Measurements from ENCODE around the gene GJA3.

DNA sequence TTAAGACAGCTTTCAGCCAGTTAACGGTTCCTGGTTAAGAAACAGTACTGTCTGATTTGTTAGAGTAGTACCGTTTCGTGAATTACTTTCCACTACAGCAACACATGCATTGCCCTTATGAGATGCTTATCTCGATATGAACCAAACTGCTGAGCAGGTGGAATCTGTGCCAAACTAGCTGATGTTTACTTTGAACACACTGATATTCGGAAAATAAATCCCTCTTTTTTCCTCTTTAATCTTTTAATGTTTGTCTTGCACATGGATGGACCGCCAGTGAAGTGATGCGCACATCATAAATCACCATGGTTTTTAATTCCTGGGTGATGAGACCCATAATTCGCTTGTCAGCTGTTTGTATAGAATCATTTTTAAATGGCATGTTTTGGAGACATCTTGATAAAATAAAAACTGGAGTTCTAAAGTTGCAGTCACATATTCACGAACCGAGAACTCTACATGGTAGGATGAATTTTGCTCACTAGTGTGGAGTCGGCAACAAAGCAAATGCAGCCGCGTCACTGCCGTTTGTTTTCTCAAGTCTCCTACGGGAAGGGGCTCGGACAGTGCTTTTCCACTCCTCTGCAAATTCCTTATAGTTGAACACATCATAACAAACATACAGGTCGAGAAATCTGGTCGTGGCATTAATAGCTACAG, 1.1 kb downstream of the GJA3 start:
- no peak for TF ChIP-seq CTCF (conservative IDR thresholded peaks at IDR 0.05 in 1 of 2, IDR thresholded peaks at IDR 0.05 in 1 of 2; ENCODE audit: low read depth in 1 of 2, low read length in 2 of 2)
- TF ChIP-seq EZH2 (IDR thresholded peaks at IDR 0.05; ENCODE audit: low read length, missing control alignments): peak; percentile 28
